Measurements from ENCODE around the gene CPSF4L.
A peak's percentile ranks its signal among the peaks of the same experiment; 100 is the strongest.
"Not testable (repeated sequence)": the region's sequence is repeated elsewhere in the genome, so short reads cannot be mapped to it uniquely, and the experiment has no call there.

Gene CPSF4L

DNA sequence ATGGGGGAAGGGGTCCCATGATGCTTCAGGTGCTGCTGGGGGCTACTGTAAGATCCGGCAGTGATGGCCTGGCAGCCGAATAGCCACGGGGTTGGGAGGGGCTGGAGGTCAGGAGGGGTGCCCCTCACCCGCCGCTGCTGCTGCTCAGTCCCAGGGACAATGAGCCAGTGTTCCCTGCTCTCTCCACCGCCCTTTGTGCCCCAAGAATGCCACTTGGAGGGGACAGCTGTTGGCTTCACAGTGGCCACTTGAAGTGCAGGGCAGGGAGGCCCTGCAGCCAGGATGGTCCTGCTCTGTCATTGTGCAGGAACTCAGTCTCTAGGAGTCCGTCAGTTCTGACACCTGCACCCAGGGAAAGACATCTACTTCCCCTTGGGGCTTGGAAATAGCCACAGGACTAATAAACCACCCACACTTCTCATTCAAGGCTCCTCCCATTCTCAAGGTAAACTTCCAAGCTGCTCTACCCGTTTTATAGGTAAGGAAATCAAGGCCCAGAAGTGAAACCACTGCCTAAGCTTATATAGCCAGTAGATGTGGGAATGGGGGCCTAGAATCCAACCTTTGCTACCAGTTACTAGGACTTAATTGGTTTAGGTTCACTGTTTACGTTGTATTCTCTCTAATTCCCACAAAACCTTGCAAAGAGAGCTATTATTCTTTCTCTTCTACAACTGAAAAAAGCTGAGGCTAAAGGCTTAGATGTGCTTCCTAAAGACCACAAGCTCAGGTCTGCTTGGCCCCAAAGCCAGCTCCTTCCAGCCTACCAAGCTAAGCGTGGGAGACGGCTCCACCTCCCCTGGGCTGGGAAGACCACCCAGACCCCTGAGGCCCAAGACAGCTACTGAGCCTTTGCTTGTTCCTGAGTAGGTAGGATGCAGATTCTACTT is 6.2 kb upstream of the CPSF4L start:
- no peak for DNase-seq (ENCODE audit: low spot score)

DNA sequence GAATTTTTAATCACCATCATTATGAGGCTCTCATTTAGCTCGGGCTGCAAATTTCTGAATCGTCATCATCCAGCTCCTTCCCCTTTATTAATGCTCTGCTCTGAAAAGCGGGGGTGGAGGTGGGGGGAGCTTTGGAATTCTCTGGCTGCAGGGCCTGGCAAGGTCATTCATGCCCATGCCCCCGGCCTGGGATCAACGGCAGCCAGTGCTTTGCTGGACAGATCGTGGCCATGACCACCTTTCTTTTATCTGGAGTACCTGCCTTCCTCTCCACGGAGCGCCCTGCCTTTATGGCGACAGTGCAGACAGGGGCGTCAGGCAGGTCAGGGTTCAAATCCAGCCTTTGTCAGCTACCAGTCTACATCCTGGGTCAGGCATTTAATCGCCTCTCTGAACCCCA is 5.1 kb upstream of the CPSF4L start:
- DNase-seq (ENCODE audit: low spot score): no peak

DNA sequence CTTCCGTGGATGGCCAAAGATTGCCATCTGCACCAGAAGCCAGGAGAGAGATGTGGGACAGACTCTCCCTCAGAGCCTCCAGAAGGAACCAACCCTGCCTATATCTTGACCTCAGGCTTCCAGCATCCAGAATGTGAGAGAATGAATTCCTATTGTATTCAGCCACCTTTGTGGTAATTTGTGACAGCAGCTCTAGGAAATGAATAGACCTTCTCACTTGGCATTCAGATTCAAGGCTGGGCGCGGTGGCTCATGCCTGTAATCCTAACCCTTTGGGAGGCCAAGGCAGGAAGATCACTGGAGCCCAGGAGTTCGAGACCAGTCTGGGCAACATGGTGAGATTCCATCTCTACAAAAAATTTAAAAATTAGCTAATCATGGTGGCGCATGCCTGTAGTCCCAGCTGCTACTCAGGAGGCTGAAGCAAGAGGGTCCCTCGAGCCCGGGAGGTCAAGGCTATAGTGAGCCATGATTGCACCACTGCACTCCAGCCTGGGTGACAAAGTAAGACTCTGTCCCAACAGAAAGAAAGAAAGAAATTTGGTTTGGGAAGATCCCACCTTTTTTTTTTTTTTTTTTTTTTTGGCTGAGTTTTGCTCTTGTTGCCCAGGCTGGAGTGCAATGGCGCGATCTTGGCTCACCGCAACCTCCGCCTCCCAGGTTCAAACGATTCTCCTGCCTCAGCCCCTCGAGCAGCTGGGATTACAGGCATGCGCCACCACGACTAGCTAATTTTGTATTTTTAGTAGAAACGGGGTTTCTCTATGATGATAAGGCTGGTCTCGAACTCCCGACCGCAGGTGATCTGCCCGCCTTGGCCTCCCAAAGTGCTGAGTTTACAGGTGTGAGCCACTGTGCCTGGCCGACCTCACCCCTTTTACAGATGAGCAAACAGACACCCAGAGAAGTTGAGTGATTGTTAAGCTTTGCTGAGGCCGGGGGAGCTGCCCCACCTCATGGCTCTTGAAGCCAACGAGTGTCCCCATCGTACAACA is 4.3 kb upstream of the CPSF4L start:
- DNase-seq (ENCODE audit: low spot score): no peak

DNA sequence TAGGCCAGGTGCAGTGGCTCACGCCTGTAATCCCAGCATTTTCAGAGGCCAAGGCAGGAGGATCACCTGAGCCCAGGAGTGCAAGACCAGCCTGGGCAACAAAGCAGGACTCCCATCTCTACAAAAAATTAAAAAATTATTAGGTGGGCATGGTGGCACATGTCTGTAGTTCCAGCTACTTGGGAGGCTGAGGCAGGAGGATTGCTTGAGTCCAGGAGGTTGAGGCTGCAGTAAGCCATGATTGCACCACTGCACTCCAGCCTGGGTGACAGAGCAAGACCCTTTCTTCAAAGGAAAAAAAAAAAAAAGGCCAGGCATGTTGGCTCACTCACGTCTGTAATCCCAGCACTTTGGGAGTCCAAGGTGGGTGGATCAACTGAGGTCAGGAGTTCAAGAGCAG is 2.8 kb upstream of the CPSF4L start:
- not testable (repeated sequence) for DNase-seq (ENCODE audit: low spot score)

DNA sequence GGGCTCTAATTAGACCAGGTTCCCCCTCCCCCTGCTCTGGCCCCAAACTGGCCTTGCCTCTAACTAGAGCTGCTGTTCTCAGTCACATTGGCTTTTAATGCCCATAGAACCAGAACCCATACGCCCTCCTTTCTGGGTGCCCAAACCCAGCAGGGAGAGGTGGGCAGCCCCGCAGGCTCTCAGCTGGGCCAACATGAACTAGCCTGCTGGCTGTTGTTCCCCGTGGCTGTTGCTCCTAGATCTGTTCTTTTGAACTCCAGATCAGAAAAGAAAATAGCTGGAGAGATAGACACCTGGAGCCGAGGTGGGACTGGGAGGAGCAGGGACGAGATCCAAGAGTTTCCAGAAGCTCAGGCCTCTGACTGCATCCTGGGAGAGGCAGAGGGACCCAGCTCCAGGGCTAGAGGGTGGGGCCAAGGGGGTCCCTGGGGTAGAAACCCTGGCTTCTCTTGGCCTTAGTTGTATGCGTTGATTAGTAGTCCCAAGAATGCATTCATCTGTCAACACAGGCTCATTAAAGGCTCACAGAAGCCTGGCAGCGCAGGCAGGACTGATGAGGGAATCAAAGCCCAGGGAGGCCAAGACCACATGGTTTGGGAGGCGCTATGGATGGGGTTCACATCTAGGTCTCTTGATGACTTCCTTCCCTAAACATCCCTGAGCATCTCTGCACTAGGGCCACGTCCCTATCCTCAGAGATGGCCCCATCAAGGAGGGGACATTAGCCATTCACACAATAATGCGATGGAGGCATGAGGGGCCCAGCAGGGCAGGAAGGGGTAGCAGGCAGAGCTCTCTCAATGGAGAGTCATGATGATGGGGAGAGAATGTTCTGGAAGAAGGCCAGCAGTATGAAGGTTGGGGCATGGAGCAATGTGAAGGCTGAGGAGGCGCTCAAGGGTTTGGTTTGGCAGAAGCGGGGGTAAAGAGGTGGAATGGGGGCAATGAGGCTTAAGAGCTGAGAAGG is 1.3 kb upstream of the CPSF4L start:
- DNase-seq (ENCODE audit: low spot score): no peak

DNA sequence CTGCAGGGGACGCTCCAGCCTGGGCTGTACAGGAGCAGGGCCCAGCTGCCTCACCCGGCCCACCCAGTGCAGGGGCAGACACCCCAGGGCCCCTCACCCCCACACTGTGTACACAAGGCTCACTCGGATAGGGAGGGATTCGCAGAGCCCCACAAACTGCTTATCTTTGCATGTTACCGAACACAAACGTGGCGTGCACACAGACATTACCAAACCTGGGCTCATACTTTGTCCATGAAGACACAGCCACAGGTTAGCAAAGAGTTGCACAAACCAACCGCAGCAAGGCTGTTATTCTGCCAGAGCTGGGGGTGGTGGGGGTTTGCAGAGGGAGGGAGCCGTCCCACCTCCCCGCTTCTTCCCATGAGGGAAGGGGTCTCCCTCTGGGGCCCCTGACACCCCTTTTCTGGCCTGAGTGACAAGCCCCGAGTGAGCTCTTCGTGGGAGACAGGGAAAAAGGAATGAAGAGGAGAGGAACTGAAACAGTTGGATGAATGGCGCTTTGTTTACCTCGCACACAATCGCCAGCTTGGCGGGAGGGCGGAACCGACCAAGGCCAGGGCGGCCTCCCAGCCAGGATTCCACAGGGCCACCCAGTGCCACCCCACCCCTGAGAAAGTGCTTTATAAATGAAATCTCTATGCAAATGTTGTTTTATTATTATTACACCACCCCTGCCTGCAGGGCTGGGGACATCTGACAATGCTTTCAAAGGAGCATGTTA is 434 bp upstream of the CPSF4L start:
- no peak for DNase-seq (ENCODE audit: low spot score)

DNA sequence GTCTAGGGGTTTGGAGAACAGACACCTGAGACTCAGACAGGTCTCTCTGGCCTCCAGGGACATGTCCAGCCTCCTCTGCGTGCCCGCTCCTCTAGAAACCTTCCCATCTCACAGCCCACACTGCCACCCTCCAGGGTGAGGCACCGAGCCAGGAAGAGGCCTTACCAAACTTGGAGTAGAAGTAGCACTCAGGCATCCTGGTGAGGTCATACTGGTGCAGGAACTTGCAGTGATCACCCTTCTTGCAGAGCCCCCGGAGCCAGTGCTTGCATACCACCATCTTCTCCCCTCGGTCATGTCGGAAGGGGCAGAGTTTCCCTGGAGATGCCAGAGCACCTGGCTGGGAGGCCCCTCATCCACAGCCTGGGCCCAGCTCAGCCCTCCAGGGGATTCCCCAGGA is 4.2 kb downstream of the CPSF4L start:
- no peak for DNase-seq (ENCODE audit: low spot score)

DNA sequence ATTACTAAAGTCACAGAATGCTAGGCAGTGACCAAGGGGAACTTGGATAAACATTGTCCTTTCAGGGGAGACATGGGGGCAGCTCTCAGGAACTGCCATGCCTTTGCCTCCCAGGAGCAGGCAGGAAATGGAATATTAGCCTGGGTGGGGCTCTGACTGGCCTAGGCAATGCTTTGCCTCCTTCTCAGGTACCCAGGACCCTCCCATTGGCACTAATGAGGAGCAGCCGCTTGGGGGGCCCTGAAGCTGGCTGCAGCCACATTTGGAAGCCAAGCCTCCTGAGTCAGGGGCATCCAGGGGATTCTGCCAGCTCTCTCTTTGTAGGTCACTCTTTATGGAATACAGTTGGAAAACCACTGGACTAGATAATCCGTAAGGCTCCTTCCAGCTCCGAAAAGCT is 5.5 kb downstream of the CPSF4L start:
- DNase-seq (ENCODE audit: low spot score): no peak

DNA sequence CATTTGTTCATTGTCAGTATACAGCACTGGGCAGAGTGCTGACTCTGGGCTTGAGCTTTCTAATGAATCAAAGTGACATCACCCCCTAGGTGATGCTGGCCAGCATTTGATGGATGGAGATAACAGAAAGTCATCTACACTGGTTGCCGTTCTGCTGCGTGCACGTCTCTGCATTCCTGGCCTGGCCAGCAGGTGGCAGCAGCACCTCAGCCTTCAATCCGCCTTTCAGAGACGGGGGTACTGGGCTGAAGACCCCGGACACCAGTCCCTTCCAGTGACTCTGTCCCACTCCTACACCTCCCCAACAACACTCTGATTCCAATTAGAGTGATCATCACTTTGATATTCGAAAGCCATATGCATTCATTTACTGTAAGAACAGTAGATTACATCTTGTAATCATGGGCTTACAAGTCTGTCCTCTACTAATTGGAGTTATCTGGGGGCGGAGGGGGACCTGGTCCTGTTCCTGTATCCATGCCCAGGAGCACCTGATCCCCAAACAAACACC is 6.0 kb downstream of the CPSF4L start:
- DNase-seq (ENCODE audit: low spot score): peak; percentile 49

DNA sequence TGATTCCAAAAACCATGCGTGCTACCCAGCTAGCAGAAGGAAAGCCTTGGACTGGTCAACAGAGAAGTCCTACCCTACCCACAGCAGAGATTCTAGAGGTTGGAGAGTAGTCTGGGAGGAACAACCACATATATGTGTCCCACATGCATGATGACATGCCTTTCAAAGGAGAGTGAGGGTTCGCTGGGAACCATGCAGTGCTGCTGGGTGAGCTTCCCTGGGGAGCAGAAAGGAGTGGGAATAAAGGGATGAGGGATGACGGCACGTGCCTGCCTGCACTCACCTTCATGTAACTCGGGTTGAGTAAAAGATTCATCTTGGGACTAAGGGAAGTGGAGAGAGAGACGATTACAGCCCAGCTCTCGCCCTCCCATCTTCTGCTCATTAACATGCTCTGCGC is 9.8 kb downstream of the CPSF4L start:
- DNase-seq (ENCODE audit: low spot score): no peak

DNA sequence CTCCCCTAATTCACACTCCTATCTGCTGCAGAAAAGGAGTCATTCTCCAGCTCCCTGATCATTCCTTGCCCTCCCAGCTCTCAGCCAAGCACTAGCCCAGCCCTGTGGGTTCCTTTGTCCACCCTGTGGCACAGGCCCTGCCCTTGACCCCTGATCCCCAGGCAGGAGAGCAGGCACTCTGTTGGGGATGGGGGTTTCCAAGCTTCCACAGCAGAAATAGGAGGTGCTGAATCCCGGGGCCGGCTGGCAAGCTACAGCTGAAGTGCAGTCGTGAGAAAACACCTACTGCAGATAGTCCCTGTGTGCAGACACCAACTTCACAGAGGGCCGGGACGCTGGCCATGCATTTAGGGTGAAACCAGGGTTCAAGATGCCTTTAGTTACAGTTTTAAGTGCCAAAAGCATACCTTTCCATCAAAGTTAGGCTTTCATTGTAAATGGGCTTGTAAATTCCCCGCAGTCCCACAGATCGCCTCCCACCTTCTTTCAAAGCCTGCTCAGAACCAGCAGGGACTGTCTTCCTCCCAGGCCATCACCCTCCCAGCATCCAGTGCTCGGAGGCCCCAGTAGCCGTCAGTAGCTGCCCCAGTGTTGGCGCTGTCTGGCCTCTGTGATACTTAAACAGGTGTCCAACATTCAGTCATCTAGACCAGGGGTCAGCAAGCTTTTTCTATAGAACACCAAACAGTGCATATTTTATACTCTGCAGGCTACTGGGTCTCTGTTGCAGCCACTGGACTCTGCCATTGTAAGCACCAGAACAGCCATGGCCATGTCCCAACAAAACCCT is 10.6 kb downstream of the CPSF4L start:
- no peak for DNase-seq (ENCODE audit: low spot score)

DNA sequence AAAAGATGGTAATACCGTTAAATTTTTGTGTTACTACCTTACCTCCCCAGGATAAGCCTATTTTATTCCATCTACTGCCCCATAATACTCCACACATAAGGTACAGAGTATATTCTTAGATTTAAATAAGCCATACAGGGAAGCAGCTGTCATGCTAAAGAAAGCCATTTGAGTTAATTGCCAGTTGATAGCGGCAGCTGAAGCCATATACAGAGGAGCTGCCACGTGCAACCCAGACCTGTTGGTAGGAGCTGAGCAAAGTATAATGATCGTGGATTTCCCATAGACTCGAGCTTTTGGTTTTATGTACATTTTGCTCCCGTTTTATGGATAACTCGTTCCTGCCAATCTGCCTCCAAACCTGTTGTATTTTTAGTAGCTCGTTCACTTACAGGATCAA is 12.0 kb downstream of the CPSF4L start:
- DNase-seq (ENCODE audit: low spot score): no peak

DNA sequence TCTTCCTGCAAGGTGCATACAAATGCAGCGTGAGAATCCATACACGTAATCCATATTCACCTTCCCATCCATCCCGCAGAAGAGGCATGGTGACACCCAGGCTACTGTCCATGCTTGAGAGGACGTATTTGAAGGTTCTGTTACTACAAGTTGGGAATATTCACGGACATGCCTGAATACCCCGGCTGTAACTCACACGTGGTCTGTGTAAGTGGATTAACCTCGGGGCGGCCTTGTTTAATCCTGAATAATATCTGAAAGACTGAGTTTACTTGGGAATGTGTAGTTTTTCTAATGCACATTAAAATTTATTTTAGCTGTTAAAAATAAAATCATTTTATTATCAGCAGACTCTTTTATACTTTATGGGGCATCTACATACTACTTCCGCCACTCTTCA is 13.1 kb downstream of the CPSF4L start:
- DNase-seq (ENCODE audit: low spot score): no peak

DNA sequence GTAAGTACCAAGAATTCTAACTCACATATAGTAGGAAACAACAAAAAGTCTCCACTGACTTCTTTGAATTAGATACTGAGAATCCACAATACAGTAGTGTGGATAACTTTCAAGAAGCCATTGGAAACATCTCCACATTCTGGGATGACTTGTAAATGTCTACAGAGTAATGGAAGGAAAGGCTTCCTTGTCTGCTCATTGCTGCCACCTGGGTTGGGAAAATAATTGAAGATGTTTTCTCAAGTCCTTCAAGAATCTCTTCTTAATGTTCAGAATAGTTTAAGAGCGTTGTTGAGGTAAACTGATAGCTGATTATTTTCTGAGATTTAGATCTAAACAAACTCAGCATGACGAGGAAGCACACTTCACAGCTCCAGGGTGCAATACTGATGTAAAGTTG is 14.0 kb downstream of the CPSF4L start:
- DNase-seq (ENCODE audit: low spot score): no peak

DNA sequence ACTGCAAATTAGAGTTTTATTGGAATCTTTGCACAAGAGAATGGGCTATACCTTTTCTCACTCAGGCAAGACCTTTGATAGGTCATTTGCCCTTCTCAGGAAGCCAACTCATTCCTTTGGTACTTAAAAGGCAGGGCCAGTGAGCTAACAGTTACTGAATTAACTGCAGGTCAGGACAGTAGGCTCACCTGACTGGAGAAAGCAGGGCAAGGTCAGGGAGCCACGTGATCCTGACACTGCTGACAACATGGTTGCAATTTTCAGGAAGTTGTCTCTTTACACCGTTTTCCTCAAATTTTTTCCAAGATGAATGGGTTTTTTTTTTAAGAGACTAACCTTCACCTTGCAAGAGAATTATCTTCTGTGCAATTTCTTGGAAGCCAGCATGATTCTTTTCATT is 21.1 kb downstream of the CPSF4L start:
- no peak for DNase-seq (ENCODE audit: low spot score)

DNA sequence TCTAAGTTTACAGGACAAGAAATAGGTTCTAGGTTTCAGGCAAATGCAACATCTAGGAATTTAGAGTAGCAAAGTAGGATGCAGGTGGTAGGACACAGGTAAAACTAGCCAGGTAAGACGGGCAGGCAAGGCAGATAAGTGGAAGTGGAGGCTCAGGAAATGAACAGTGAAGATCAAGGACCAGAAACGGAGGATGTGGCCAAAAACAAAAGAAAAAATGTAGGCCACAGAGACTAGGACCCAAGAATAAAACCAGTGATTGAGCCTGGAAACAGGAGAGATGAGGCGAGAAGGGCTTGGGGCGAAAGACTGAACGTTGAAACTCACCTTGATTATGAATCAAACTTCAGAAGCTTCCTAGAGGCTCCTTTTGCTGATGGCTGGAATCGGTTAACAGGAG is 24.0 kb downstream of the CPSF4L start:
- DNase-seq (ENCODE audit: low spot score): no peak

DNA sequence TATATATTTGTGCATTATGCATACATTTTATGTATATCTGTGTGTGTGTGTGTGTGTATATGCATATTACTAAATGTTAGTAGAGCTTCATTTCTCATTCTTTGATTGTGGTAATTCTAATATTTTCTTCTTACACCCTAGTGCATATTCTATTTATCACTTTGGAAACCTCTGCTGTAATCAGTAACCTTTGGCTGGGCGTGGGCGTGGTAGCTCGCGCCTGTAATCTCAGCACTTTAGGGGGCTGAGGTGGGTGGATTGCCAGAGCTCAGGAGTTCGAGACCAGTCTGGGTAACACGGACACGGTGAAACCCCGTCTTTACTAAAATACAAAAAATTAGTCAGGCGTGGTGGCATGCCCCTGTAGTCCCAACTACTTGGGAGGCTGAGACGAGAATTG is 26.9 kb downstream of the CPSF4L start:
- no peak for DNase-seq (ENCODE audit: low spot score)

DNA sequence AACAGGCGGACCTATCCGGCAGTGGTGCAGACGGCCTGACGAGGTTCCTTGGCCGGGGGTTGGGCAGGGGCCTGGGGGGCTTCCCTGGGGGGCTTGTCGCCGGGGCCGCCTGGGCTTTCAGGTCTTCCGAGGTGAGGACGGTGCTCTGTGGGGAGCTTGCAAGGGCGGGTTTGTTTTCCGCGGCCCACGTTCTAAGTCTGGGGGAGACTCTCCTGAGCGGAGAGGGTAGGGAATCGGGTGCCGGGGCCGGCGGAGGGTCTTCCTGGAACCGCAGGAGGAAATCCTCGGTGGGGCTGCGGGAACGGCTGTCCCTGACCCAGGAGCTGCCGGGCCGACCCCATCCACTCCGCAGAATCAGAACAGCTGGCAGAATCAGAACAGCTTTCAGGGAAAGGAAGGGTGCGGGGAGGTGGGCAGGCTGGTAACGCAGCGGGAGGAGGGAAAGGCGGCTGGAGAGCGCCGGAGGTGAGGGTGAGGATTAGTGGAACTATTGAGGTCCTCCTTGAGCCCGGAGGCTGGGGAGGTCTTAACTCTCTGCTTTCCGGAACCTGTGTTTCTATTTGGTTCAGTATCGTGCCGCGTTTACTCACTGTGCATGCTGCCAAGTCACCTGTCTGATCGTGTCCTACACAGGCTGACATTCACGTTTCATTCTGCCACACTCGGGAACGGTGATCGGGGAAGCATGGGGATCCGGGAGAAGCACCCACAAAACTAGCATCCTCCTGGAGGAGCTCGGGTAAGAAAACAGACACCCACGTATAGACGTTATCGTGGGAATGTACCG is 28.9 kb downstream of the CPSF4L start:
- no peak for DNase-seq (ENCODE audit: low spot score)
